ENCODE measurements around the gene CFAP99. TPM values are rescaled to one million over a fixed set of nuclear protein-coding genes. Genes with fewer than 3 reads are reported as not detected.

CFAP99 gene
- total RNA-seq, 2 donors from 2014 or later = not detected

DNA sequence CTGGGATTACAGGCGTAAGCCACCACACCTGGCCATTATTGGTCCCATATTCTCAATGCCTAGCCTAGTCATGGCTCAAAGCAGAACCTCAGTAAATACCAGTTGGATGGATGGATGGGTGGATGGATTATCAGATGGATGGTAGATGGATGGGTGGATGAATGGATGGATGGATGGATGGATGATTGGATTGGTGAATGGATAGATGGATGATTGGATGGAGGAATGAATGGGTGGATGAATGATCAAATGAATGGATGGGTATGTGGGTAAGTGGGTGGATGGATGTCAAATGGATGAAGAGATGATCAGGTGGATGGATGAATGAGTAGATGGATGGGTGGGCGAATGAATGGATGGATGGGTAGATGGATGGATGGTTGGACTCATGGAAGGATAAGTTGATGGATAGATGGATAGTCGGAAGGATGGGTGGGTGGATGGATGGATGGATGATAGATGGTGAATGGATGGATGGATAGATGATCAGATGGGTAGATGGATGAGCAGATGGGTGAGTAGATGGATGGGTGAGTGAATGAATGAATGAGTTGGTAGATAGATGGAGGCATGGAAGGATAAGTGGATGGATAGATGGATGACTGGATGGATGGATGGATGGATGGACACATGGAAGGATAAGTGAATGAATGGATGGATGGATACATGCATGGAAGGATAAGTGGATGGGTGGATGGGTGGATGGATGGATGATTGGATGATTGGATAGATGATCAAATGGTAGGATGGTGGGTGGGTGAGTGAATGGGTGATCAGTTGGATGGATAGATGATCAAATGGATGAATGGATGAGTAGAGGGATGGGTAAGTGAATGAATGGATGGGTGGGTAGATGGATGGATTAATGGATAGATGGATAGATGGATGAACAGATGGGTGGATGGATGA lies 28.2 kb downstream of the CFAP99 start:
- H3K36me3 ChIP-seq = no peaks in the 10 kb centered on the region
- H3K27me3 ChIP-seq = no peaks in the 10 kb centered on the region
- no peak overlapping the region for H3K27ac ChIP-seq
- H3K4me3 ChIP-seq = no peak overlapping the region
- no peaks in the 10 kb centered on the region for H3K9me3 ChIP-seq
- no peaks in the 10 kb centered on the region for H3K4me1 ChIP-seq
- no peak for DNase-seq (ENCODE audit: low spot score)
- TF ChIP-seq, protein P1, sequence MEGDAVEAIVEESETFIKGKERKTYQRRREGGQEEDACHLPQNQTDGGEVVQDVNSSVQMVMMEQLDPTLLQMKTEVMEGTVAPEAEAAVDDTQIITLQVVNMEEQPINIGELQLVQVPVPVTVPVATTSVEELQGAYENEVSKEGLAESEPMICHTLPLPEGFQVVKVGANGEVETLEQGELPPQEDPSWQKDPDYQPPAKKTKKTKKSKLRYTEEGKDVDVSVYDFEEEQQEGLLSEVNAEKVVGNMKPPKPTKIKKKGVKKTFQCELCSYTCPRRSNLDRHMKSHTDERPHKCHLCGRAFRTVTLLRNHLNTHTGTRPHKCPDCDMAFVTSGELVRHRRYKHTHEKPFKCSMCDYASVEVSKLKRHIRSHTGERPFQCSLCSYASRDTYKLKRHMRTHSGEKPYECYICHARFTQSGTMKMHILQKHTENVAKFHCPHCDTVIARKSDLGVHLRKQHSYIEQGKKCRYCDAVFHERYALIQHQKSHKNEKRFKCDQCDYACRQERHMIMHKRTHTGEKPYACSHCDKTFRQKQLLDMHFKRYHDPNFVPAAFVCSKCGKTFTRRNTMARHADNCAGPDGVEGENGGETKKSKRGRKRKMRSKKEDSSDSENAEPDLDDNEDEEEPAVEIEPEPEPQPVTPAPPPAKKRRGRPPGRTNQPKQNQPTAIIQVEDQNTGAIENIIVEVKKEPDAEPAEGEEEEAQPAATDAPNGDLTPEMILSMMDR (IDR thresholded peaks at IDR 0.05) = no peak

DNA sequence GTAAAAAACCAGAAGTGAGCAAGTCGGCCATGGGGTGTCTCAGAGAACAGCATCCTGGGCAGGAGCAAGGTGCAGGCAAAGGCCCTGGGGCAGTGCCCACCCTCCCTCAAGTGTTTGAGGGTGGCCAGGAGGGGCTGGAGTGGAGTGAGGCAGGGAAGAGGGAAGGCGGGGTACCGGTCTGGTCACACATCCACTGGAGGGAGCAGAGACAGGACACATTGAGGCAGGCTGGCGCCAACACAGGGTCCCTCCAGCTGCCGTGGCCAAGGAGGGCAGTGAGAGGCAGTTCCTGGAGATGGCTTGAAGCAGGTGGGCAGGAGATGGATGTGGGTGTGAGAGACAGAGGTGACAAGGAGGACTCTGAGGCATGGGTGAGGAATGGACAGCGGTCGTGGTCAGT lies 29.8 kb downstream of the CFAP99 start:
- no peaks in the 10 kb centered on the region for H3K27me3 ChIP-seq
- H3K4me3 ChIP-seq = no peak overlapping the region
- H3K36me3 ChIP-seq = no peaks in the 10 kb centered on the region
- TF ChIP-seq, protein P1 (IDR thresholded peaks at IDR 0.05) = no peak
- no peaks in the 10 kb centered on the region for H3K4me1 ChIP-seq
- H3K27ac ChIP-seq = no peak overlapping the region
- DNase-seq (ENCODE audit: low spot score) = no peak
- no peaks in the 10 kb centered on the region for H3K9me3 ChIP-seq

GRCh38 chr4:2449051-2449450 lies 30.3 kb downstream of the CFAP99 start:
- H3K27ac ChIP-seq = no peak overlapping the region
- TF ChIP-seq, protein P1 (IDR thresholded peaks at IDR 0.05) = no peak
- no peaks in the 10 kb centered on the region for H3K4me1 ChIP-seq
- no peak overlapping the region for H3K4me3 ChIP-seq
- H3K36me3 ChIP-seq = no peaks in the 10 kb centered on the region
- H3K27me3 ChIP-seq = no peaks in the 10 kb centered on the region
- H3K9me3 ChIP-seq = no peaks in the 10 kb centered on the region
- no peak for DNase-seq (ENCODE audit: low spot score)

DNA sequence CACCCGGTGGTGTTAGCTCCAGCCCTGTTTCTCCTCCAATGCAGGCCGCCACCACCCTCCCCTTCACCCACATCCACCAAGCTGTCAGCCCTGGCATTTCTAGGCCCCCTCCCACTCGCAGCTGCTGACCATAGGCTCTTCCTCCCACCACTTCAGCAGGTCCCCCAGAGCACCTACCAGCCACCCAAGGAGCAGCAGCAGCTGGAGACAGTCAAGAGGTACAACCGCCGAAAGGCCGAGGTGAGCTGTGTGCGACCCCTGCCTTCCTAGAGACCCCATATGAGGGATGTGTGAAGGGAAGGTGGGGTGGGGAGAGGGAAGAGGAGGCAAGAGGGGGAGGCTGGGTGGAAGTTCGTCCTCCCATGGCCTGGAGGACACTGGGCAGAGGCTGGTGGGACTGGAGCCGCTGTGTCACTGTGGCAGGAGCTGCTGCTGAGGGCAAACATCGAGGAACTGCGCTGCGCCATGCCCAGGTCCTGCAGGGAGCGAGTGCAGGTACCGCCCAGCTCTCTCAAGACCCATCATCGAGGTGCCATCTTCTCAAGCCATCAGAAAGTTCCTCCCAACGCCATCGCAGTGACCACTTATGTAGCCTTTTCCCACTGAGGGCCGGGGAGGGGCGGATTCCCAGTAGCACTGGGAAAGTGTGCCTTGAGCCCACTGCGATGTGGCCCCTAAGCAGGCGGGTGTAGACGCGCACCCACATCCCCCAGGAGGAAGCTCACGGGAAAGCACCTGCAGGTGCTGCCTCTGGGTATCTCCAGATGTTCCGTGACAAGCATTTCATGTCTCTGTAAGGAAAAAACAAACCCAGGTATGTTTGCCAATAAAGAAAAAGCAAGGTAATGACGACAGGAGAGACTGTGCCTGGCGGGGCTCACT lies 31.0 kb downstream of the CFAP99 start:
- no peaks in the 10 kb centered on the region for H3K36me3 ChIP-seq
- no peak overlapping the region for H3K4me3 ChIP-seq
- no peak overlapping the region for H3K27ac ChIP-seq
- no peak for DNase-seq (ENCODE audit: low spot score)
- no peaks in the 10 kb centered on the region for H3K27me3 ChIP-seq
- H3K9me3 ChIP-seq = no peaks in the 10 kb centered on the region
- TF ChIP-seq, protein P1 (IDR thresholded peaks at IDR 0.05) = no peak
- no peaks in the 10 kb centered on the region for H3K4me1 ChIP-seq

DNA sequence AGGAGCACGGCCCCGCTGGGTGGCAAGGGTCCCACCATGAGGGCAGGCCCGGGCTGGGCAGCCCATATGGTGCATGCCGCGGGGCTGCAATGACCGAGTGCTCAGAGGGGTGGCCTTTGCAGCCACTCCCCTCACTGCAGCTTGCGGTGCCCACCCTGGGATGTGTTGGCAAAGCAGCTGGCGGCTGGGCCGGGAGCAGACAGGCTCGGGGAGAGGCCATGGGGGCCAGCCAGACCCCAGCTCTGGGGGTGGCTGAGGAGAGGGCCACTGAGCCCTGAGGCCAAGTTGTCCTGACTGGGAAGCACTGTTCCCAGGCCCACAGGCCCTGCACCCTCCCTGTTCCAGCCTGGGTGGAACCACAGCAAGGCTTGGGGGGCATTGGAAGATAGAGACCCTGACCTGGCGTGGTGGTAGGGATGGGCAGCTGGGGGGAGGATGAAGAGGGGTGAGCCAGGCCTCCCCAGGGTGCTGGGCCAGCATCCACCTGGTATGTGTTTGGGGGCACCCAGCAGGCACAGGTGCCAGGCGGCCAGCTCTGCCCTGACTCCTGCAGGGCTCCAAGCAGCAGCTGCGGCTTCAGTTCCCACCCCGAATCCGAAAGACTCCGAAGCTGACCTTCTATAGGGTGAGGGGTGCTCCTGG lies 31.8 kb downstream of the CFAP99 start:
- H3K4me3 ChIP-seq = no peak overlapping the region
- DNase-seq (ENCODE audit: low spot score) = no peak
- H3K27ac ChIP-seq = no peak overlapping the region
- no peaks in the 10 kb centered on the region for H3K9me3 ChIP-seq
- TF ChIP-seq, protein P1 (IDR thresholded peaks at IDR 0.05) = no peak
- H3K4me1 ChIP-seq = no peaks in the 10 kb centered on the region
- H3K36me3 ChIP-seq = no peaks in the 10 kb centered on the region
- no peaks in the 10 kb centered on the region for H3K27me3 ChIP-seq
